Heart right ventricle (tissue), 12 donors: ENCODE measurements around the gene CENPP. TPM values are rescaled to one million over a fixed set of nuclear protein-coding genes. Genes with fewer than 3 reads are reported as not detected.

Experiments
- microRNA-seq, 2 donors: library from miRNA; unstranded; fragments of <30 nt; microRNA quantifications; one replicate each; pipeline ENCODE4 v1.2.0, GENCODE V29; 2021
- polyA plus RNA-seq, 2 donors: library from polyadenylated mRNA; stranded (reverse); fragments of 200-250 nt; gene quantifications; one replicate each; pipeline ENCODE4 v1.2.3, GENCODE V29; 2013
- total RNA-seq, 10 donors: library from RNA; stranded (reverse); fragmentation: NEBNext Ultra II Directional in 3 of 10; extraction: Animal tissue kit (Norgen Biotek cat#: 25700) in 3 of 10; gene quantifications; one replicate each; pipeline versions ENCODE4 v1.2.1 to v1.2.4, GENCODE V29; 2021 to 2023
- donor health status: ischemic (EF 13 %, LVEDD 7.1; RV severe dilation, severe dysfunction).
- donor health status: healthy with polysubstance abuse.
- donor health status: DM: no; HTN: yes; CAD: no.
- donor health status: DM: no; HTN: no; CAD: no.
- donor health status: ischemic (EF 25% LVEDD 6.9; RV normal size, moderate dysfunction).
- donor health status: ischemic (EF 25% LVEDD 5.7; RV mildly dilated, moderate dysfunction).
- donor health status: healthy.
- donor health status: nonischemic (EF 11% LVEDD 7.7; RV severe dilation, severe dysfunction).
- donor health status: DM: yes; HTN: yes; CAD: no.
- donor health status: PGD.
- donor health status: ischemic (EF 29% LVEDD 5.4; RV normal size, mild dysfunction).
- donor health status: nonischemic (EF 23%, LVEDD 6.1; RV moderate dilation, normal function).

CENPP gene
- total and polyA plus RNA-seq, 12 donors = 1.3 to 5.2 (median 2.8) TPM

Small RNA genes within 50 kb of the gene (microRNA-seq; reads per million reads assigned to microRNA genes)
- gene MIR3651 (0 to 0.60 reads per million in 2 donors), gene MIR4670 (0.51 to 1.2 reads per million in 2 donors)

Other genes starting within 250 kb of the CENPP start
- gene SPTLC1, start 210.5 kb upstream of the CENPP start, total RNA-seq = 10 to 100 TPM; 17.5 to 28.1 (median 23.0) TPM
- 10 to 100 TPM; 17.1 to 25.5 TPM for gene SPTLC1, start 210.5 kb upstream of the CENPP start, polyA plus RNA-seq
- gene IARS1, start 32.3 kb upstream of the CENPP start, total RNA-seq = 10 to 100 TPM; 48.0 to 79.6 (median 62.7) TPM
- gene IARS1, start 32.3 kb upstream of the CENPP start, polyA plus RNA-seq = 10 to 100 TPM in 1 of 2 donors, 1 to 10 TPM in 1; 9.0 to 54.7 TPM
- 10 to 100 TPM; 12.6 to 19.1 (median 15.0) TPM for gene NOL8, start 603 bp upstream of the CENPP start, total RNA-seq
- 10 to 100 TPM in 1 of 2 donors, 1 to 10 TPM in 1; 9.1 to 27.4 TPM for gene NOL8, start 603 bp upstream of the CENPP start, polyA plus RNA-seq
- 10 to 100 TPM in 7 of 10 donors, 1 to 10 TPM in 3; 2.2 to 25.9 (median 13.0) TPM for gene OGN, start 78.6 kb downstream of the CENPP start, total RNA-seq
- gene OGN, start 78.6 kb downstream of the CENPP start, polyA plus RNA-seq = 1 to 10 TPM; 3.5 to 4.2 TPM
- 10 to 100 TPM in 1 of 10 donors, 1 to 10 TPM in 9; 2.5 to 11.4 (median 4.3) TPM for gene OMD, start 98.5 kb downstream of the CENPP start, total RNA-seq
- gene OMD, start 98.5 kb downstream of the CENPP start, polyA plus RNA-seq = 1 to 10 TPM; 2.1 to 2.6 TPM
- 10 to 100 TPM in 8 of 10 donors, 1 to 10 TPM in 2; 2.3 to 29.6 (median 19.4) TPM for gene ASPN, start 156.6 kb downstream of the CENPP start, total RNA-seq
- 10 to 100 TPM in 1 of 2 donors, 1 to 10 TPM in 1; 3.2 to 11.4 TPM for gene ASPN, start 156.6 kb downstream of the CENPP start, polyA plus RNA-seq
- gene ECM2, start 210.0 kb downstream of the CENPP start, total RNA-seq = 10 to 100 TPM in 3 of 10 donors, 1 to 10 TPM in 7; 4.2 to 14.9 (median 9.2) TPM
- gene ECM2, start 210.0 kb downstream of the CENPP start, polyA plus RNA-seq = 1 to 10 TPM; 2.1 to 8.0 TPM